Activated T-cell treated with anti-CD3 and anti-CD28 coated beads, Interleukin-2, amount 50 U/mL, for 72 hours (primary cell): Measurements from ENCODE around the gene PRICKLE1. TPM values are rescaled to one million over a fixed set of nuclear protein-coding genes. Genes with fewer than 3 reads are reported as not detected.

Experiments used
- ATAC-seq, 2 donors: fragments of 150-1000 bp; cut with Tn5 transposase; replicated peaks in 1 of 2; 2 replicates each; pipeline ENCODE4 v1.10.0; 2021; ENCODE audit warnings: moderate library complexity in 2 of 2, mild to moderate bottlenecking in 1 of 2
- DNase-seq, 2 donors: peaks; one replicate each; pipeline ENCODE4 v3.0.0; 2021 to 2022; ENCODE audit warnings: mixed read lengths in 1 of 2
- H3K27ac Mint-ChIP-seq: one replicate; pipeline ENCODE4 v1.8.0; 2022; ENCODE audit warnings: mild to moderate bottlenecking, moderate library complexity, mixed read lengths
- H3K27me3 Mint-ChIP-seq: one replicate; pipeline ENCODE4 v1.8.0; 2022; ENCODE audit warnings: low read depth, mixed read lengths
- H3K36me3 Mint-ChIP-seq, 2 donors: one replicate each; pipeline ENCODE4 v1.8.0; 2022; ENCODE audit warnings: mixed read lengths in 2 of 2, mild to moderate bottlenecking in 1 of 2; ENCODE audit not compliant: insufficient read depth in 2 of 2
- H3K4me1 Mint-ChIP-seq: one replicate; pipeline ENCODE4 v1.8.0; 2022; ENCODE audit warnings: low read depth, mixed read lengths
- H3K4me3 Mint-ChIP-seq, 2 donors: one replicate each; pipeline ENCODE4 v1.8.0; 2022; ENCODE audit warnings: mild to moderate bottlenecking in 2 of 2, mixed read lengths in 2 of 2, moderate library complexity in 2 of 2
- H3K9me3 Mint-ChIP-seq, 2 donors: one replicate each; pipeline ENCODE4 v1.8.0; 2022; ENCODE audit warnings: mixed read lengths in 2 of 2
- total RNA-seq, 2 donors: library from RNA; stranded (reverse); gene quantifications; one replicate each; pipeline ENCODE4 v1.2.3, GENCODE V29; 2022

The PRICKLE1 gene
- total RNA-seq, 2 donors from 2014 or later: not detected

- ATAC-seq (no peak), DNase-seq (no peak)
Measured at GRCh38 chr12:42585154-42585840, 4.2 kb downstream of the PRICKLE1 start.

GRCh38 chr12:42584651-42585111 lies 4.9 kb downstream of the PRICKLE1 start:
- H3K36me3 Mint-ChIP-seq: no peaks in the 10 kb centered on the region
- no peak overlapping the region for H3K27ac Mint-ChIP-seq
- H3K27me3 Mint-ChIP-seq: peaks cover 53% of the 10 kb centered on the region
- ATAC-seq (no peak), DNase-seq (no peak)
- peaks cover 7% of the 10 kb centered on the region for H3K4me1 Mint-ChIP-seq
- no peaks in the 10 kb centered on the region for H3K9me3 Mint-ChIP-seq
- H3K4me3 Mint-ChIP-seq: no peak overlapping the region

More at GRCh38 chr12:42585154-42585840, 4.2 kb downstream of the PRICKLE1 start:
- H3K27me3 Mint-ChIP-seq: peaks cover 55% of the 10 kb centered on the region
- H3K9me3 Mint-ChIP-seq: no peaks in the 10 kb centered on the region
- H3K4me3 Mint-ChIP-seq: no peak overlapping the region
- peaks cover 9% of the 10 kb centered on the region for H3K4me1 Mint-ChIP-seq
- peaks cover 0 to under 1% of the 10 kb centered on the region in 2 donors for H3K36me3 Mint-ChIP-seq
- H3K27ac Mint-ChIP-seq: no peak overlapping the region

GRCh38 chr12:42583016-42583415 lies 6.5 kb downstream of the PRICKLE1 start:
- Mint-ChIP-seq H3K36me3 (no peaks in the 10 kb centered on the region), H3K27me3 (peaks cover 42% of the 10 kb centered on the region), H3K9me3 (no peaks in the 10 kb centered on the region), H3K4me1 (no peaks in the 10 kb centered on the region), H3K27ac (no peak overlapping the region), H3K4me3 (no peak overlapping the region)
- no peak for ATAC-seq
- no peak for DNase-seq

DNA sequence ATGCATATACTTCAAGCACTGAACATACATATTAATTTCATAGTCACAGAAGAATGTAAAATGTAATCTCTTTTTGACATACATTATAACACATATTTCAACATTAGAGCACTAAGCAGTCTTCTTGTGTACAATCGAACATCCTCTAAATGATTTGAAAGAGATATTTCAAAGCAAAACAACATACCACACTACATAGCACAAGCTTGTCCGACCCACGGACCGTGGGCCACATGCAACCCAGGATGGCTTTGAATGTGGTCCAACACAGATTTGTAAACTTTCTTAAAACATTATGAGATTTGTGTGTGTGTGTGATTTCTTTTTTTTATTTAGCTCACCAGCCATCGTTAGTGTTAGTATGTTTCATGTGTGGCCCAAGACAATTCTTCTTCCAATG lies 7.0 kb downstream of the PRICKLE1 start:
- Mint-ChIP-seq H3K27ac (no peak overlapping the region), H3K27me3 (peaks cover 37% of the 10 kb centered on the region), H3K4me3 (no peak overlapping the region), H3K9me3 (no peaks in the 10 kb centered on the region), H3K36me3 (no peaks in the 10 kb centered on the region), H3K4me1 (no peaks in the 10 kb centered on the region)
- no peak for DNase-seq
- no peak for ATAC-seq

DNA sequence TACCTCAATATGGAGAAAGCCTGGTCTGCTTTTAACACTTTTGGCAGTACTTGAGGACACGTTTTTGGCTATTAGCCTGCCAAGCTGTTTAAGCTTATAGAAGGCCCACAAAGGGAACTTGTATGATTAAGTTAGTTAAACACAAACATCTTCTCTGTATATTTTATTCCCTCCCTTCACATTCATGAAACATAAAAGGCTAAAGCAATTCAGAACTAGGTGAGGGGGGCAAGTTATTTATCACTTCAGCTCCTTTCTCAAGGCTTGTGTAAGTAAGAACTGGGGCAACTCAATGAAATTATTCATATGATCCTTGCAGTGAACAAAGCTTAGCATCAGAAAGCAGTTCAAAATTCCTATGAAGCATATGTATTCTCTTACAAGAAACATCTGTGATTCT lies 7.5 kb downstream of the PRICKLE1 start:
- no peaks in the 10 kb centered on the region for H3K4me1 Mint-ChIP-seq
- DNase-seq: no peak
- peaks cover 33% of the 10 kb centered on the region for H3K27me3 Mint-ChIP-seq
- H3K36me3 Mint-ChIP-seq: no peaks in the 10 kb centered on the region
- no peaks in the 10 kb centered on the region for H3K9me3 Mint-ChIP-seq
- no peak overlapping the region for H3K27ac Mint-ChIP-seq
- H3K4me3 Mint-ChIP-seq: no peak overlapping the region
- ATAC-seq: no peak

- Mint-ChIP-seq H3K4me1 (no peaks in the 10 kb centered on the region), H3K27ac (no peak overlapping the region), H3K4me3 (no peak overlapping the region), H3K27me3 (peaks cover 8% of the 10 kb centered on the region), H3K36me3 (no peaks in the 10 kb centered on the region), H3K9me3 (no peaks in the 10 kb centered on the region)
- no peak for ATAC-seq
- DNase-seq: no peak
Measured at GRCh38 chr12:42576374-42576773, 13.2 kb downstream of the PRICKLE1 start.

DNA sequence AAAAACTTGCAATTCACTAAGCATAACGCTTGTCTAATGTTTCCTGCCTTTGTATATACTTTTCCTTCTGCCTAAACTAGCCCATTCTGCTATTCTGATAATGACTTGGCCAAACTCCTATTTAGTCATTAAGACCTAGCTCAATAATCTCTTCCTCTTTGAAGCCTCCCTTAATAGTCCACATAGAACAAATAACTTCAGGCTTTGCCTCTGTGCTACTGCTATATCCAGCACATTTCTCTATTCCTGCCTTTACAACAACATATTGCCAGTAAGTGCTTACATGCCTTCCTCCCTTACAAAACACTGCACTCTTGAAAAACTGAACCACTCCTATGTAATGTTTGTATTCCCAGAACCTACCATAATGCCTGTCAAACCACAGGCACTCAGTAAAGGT lies 13.8 kb downstream of the PRICKLE1 start:
- no peak for ATAC-seq
- H3K4me3 Mint-ChIP-seq: no peak overlapping the region
- H3K4me1 Mint-ChIP-seq: no peaks in the 10 kb centered on the region
- no peak for DNase-seq
- no peaks in the 10 kb centered on the region for H3K9me3 Mint-ChIP-seq
- no peak overlapping the region for H3K27ac Mint-ChIP-seq
- peaks cover 4% of the 10 kb centered on the region for H3K27me3 Mint-ChIP-seq
- H3K36me3 Mint-ChIP-seq: no peaks in the 10 kb centered on the region

- H3K36me3 Mint-ChIP-seq: no peaks in the 10 kb centered on the region
- H3K9me3 Mint-ChIP-seq: no peaks in the 10 kb centered on the region
- ATAC-seq: no peak
- no peaks in the 10 kb centered on the region for H3K27me3 Mint-ChIP-seq
- H3K4me3 Mint-ChIP-seq: no peak overlapping the region
- DNase-seq: no peak
- no peaks in the 10 kb centered on the region for H3K4me1 Mint-ChIP-seq
- no peak overlapping the region for H3K27ac Mint-ChIP-seq
Measured at GRCh38 chr12:42574851-42575266, 14.7 kb downstream of the PRICKLE1 start.

- Mint-ChIP-seq H3K36me3 (no peaks in the 10 kb centered on the region), H3K27me3 (peaks cover 5% of the 10 kb centered on the region), H3K27ac (no peak overlapping the region), H3K4me1 (no peaks in the 10 kb centered on the region), H3K4me3 (no peak overlapping the region), H3K9me3 (no peaks in the 10 kb centered on the region)
- ATAC-seq: no peak
- no peak for DNase-seq
Measured at GRCh38 chr12:42571327-42572009, 18.1 kb downstream of the PRICKLE1 start.

DNA sequence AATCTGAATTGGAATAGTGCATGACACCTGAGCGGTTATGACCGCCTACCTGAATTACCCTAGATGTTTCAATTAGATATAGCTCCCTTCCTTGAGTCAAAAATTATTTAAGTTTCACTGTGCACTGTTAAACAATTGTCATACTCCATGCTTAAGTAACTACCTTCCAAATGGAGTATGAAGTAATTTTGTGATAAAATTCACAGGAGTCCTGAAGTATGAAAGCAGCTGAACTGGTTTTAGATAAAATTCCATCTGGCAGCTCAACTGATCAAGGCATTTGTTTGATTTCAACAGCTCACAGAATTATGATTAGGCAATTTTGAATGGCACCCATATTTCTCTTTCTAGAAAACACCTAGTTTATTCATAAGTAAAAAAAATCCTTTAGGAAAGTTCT lies 19.5 kb downstream of the PRICKLE1 start:
- peaks cover 15% of the 10 kb centered on the region for H3K27me3 Mint-ChIP-seq
- no peak overlapping the region for H3K4me3 Mint-ChIP-seq
- no peak for ATAC-seq

DNA sequence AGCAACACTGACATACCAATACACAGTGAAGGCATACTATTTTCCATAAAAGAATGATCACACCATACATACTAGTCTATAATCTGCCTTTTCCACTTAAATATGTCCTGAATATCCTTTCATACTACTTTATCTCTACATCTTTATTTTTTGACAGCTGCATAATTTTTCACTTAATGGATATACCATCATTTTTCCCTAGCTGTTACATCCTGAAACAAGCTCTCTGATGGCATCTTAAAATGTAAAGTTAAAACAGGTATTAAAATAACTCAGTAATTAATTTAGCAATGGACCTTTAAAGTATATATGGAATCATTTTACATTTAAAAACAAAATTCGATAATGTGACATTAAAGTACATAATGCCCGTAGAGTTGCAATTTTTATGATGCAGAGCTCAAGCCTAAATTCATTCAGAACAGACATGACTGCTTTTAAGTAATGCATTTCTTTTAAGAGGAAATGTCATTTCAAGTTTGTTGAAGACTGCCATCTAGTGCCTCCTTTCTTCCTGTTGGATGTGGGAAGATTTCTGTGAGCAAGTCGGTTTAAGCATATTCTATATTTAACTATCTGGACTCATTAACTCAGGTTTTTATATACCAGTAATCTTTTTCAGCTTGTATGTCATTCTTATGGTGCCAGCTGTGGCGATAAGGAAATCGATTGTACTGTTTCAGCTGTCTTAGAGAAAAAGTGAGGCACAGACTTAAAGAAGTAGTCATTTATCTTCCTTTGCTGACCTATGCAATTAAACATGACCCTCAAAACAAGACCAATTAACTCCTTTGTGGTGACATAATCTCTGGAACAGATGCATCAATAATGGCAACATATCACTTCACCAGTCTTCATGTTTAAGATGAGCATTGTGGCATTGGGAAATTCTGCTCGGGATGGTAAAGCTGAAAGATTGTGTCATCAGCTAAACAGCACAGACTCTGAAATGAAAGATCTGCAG lies 20.3 kb downstream of the PRICKLE1 start:
- no peak overlapping the region for H3K27ac Mint-ChIP-seq
- DNase-seq: no peak

More for the DNA sequence above, 19.5 kb downstream of the PRICKLE1 start:
- H3K9me3 Mint-ChIP-seq: no peaks in the 10 kb centered on the region
- no peaks in the 10 kb centered on the region for H3K4me1 Mint-ChIP-seq
- DNase-seq: no peak
- H3K36me3 Mint-ChIP-seq: no peaks in the 10 kb centered on the region
- no peak overlapping the region for H3K27ac Mint-ChIP-seq

DNA sequence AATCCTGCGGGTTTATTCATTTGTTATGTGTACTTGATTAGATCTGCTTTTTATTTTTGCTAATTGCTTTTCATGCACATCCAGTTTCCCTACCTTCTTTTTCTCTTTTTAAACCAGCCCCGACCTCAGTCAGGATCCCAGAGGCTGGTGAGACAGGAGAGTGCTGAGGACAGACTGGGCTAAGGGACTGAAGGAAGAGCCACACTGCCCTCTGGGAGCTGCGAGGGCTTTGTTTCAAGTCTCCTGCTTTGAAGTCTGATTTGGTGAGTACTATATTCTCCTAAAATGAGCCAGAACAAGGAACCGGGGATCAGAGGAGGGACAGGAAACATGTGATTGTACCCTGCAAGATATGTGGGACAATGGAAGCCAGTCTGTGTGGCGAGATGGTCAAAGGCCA lies 23.9 kb downstream of the PRICKLE1 start:
- Mint-ChIP-seq H3K27ac (no peak overlapping the region), H3K36me3 (no peaks in the 10 kb centered on the region), H3K27me3 (peaks cover 15% of the 10 kb centered on the region), H3K4me1 (no peaks in the 10 kb centered on the region), H3K4me3 (no peak overlapping the region), H3K9me3 (no peaks in the 10 kb centered on the region)
- ATAC-seq: no peak
- no peak for DNase-seq

More for the DNA sequence above, 20.3 kb downstream of the PRICKLE1 start:
- Mint-ChIP-seq H3K4me3 (no peak overlapping the region), H3K27me3 (peaks cover 15% of the 10 kb centered on the region), H3K4me1 (no peaks in the 10 kb centered on the region), H3K9me3 (no peaks in the 10 kb centered on the region), H3K36me3 (no peaks in the 10 kb centered on the region)
- ATAC-seq: no peak

DNA sequence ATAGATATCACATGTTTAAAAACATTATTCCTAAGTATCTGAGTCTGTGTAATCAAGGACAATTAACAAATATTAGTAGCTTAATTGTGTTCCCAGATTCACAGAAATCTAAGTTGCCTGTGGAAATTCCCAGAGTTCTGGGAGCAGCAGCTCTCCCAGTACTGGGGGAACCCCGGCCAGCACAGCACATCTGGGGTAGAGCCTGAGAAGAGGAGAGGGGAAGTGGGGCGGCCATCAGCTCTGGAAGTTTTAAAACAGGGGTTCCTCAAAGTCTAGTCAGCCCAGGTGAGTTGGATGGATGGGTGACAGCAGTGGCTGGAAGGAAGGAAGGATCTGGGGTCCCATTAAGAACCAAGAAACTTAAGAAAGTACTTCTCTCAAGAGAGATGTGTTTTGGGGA lies 24.6 kb downstream of the PRICKLE1 start:
- no peaks in the 10 kb centered on the region for H3K9me3 Mint-ChIP-seq
- DNase-seq: no peak
- no peaks in the 10 kb centered on the region for H3K4me1 Mint-ChIP-seq
- no peak for ATAC-seq
- H3K36me3 Mint-ChIP-seq: no peaks in the 10 kb centered on the region
- no peak overlapping the region for H3K4me3 Mint-ChIP-seq
- peaks cover 15% of the 10 kb centered on the region for H3K27me3 Mint-ChIP-seq
- H3K27ac Mint-ChIP-seq: no peak overlapping the region
